H1 (cell line): ENCODE data around the gene EPB41L1. TPM values are rescaled to one million over a fixed set of nuclear protein-coding genes. Genes with fewer than 3 reads are reported as not detected.

ENCODE experiments used
- BCL11A ChIP-seq, 2 experiments: IDR thresholded peaks; one replicate each; pipeline ENCODE4 v1.6.1; 2011; ENCODE audit warnings: low read depth in 2 of 2, low read length in 2 of 2, mild to moderate bottlenecking in 2 of 2
- EZH2 ChIP-seq: fragments of 200-600 bp; sonication (generic); IDR thresholded peaks from 2 replicates; pipeline ENCODE4 v1.7.1; 2012; ENCODE audit warnings: low read depth, mild to moderate bottlenecking, moderate library complexity, low read length, inconsistent platforms; ENCODE audit not compliant: severe bottlenecking
- GTF2F1 ChIP-seq: IDR thresholded peaks from 2 replicates; pipeline ENCODE4 v1.6.1; 2012; ENCODE audit warnings: low read depth, low read length, improper control_type of control experiment, borderline replicate concordance
- POU5F1 ChIP-seq: IDR thresholded peaks from 2 replicates; pipeline ENCODE4 v1.6.1; 2011; ENCODE audit warnings: low read depth, mild to moderate bottlenecking, low read length, moderate library complexity
- RBBP5 ChIP-seq: IDR thresholded peaks from 2 replicates; pipeline ENCODE4 v1.7.1; 2012; ENCODE audit warnings: low read depth, mild to moderate bottlenecking, inconsistent platforms, low read length, moderate library complexity, borderline replicate concordance
- RXRA ChIP-seq: IDR thresholded peaks from 2 replicates; pipeline ENCODE4 v1.6.1; 2011; ENCODE audit warnings: low read depth, mild to moderate bottlenecking, low read length, moderate library complexity; ENCODE audit not compliant: insufficient read depth
- USF2 ChIP-seq: IDR thresholded peaks from 2 replicates; pipeline ENCODE4 v1.6.1; 2011; ENCODE audit warnings: low read length, improper control_type of control experiment
- YY1 ChIP-seq: IDR thresholded peaks from 2 replicates; pipeline ENCODE4 v1.6.1; 2011; ENCODE audit warnings: low read depth, mild to moderate bottlenecking, low read length
- ZNF274 ChIP-seq: IDR thresholded peaks from 2 replicates; pipeline ENCODE4 v1.7.0; 2012; ENCODE audit warnings: low read length, borderline replicate concordance; ENCODE audit errors: extremely low read depth
- polyA plus RNA-seq, 7 experiments: library from polyadenylated mRNA; depleted of rRNA in 3 of 7; stranded (reverse) in 5 of 7; unstranded in 2 of 7; fragments of >200 nt in 5 of 7; fragments of 200-250 nt in 2 of 7; gene quantifications; 1 replicate in 5 of 7; 2 replicates in 1 of 7; 4 replicates in 1 of 7; pipeline versions ENCODE4 v1.2.1 to v1.2.3, GENCODE V29; 2011 to 2013; ENCODE audit warnings: missing spikeins in 2 of 7, mixed read lengths in 2 of 7
- total RNA-seq: library from RNA; stranded (reverse); fragmentation: NEBNext Ultra II Directional; extraction: Animal tissue kit (Norgen Biotek cat#: 25700); gene quantifications from 2 replicates; pipeline ENCODE4 v1.2.1, GENCODE V29; 2021

Gene EPB41L1
- total and polyA plus RNA-seq, 2 of the 8 experiments (the other 6 are each of a cell fraction or from before 2014, with no cell fraction given), result 14.8 to 36.0 TPM

DNA sequence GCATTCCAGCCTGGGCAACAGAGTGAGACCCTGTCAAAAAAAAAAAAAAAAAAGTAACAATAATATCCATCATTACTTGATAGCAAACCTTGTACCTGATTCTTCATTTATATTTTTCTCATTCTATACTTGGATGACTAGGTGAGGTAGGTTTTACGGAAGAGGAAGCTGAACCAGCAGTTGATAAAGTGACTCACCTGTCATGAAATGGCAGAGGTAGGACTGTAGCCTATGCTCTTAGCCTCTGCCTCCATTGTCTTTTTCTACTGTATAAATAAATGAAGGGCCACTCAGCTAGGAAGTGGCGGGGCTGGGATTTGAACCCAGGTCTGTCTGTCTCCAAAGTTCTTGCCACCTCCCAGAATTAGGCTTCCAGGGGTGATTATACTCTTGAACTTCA is 20.7 kb upstream of the EPB41L1 start (continued):
- TF ChIP-seq USF2 (no peak), POU5F1 (no peak), YY1 (no peak), ZNF274 (no peak), BCL11A (IDR thresholded peaks at IDR 0.05; ENCODE audit: low read depth in 2 of 2, low read length in 2 of 2) (no peak), RBBP5 (no peak), RXRA (no peak), EZH2 (no peak), GTF2F1 (no peak)
